IMR-90 (cell line): ENCODE results near the gene PAXX. TPM values are rescaled to one million over a fixed set of nuclear protein-coding genes. Genes with fewer than 3 reads are reported as not detected.

Experiments used
- ATAC-seq: fragments of 200-7000 bp; cut with Tn5 transposase; 2 replicates; pipeline ENCODE4 v1.9.1; 2020; ENCODE audit warnings: low read depth, mild to moderate bottlenecking, moderate library complexity
- BruUV-seq: library from RNA; stranded (reverse); fragments of 400-500 nt; replicated peaks from 2 replicates; lab custom pipeline; 2021; lab: Mats Ljungman, UMichigan
- CTCF ChIA-PET: fragments of 300-600 bp; formaldehyde crosslinking; extraction: SDS; loops from one replicate; lab custom pipeline; 2021; ENCODE audit warnings: antibody characterized with exemption; lab: Yijun Ruan, JAX
- POLR2A ChIA-PET: fragments of 300-600 bp; sonication (Branson Sonifier 250); formaldehyde crosslinking; loops from one replicate; lab custom pipeline; 2022; ENCODE audit warnings: antibody characterized with exemption; ENCODE audit not compliant: unreplicated experiment; lab: Charles Lee
- DNase-seq: peaks from one replicate; pipeline ENCODE4 v3.0.0; 2013
- H2AFZ ChIP-seq: replicated peaks from 2 replicates; pipeline ENCODE3; 2013; ENCODE audit warnings: low read length, mild to moderate bottlenecking; ENCODE audit not compliant: poor library complexity
- H2AK5ac ChIP-seq: 2 replicates; pipeline ENCODE4 v1.6.1; 2013; ENCODE audit warnings: low read depth, low read length, inconsistent platforms
- H2AK9ac ChIP-seq: replicated peaks from 2 replicates; pipeline ENCODE3; 2013; ENCODE audit warnings: mild to moderate bottlenecking, low read depth, low read length, moderate library complexity; ENCODE audit not compliant: poor library complexity
- H2BK120ac ChIP-seq: 2 replicates; pipeline ENCODE4 v1.6.1; 2013; ENCODE audit warnings: low read depth, low read length, inconsistent platforms
- H2BK15ac ChIP-seq: 3 replicates; pipeline ENCODE4 v1.6.1; 2013; ENCODE audit warnings: low read depth, low read length, inconsistent platforms
- H2BK20ac ChIP-seq: 2 replicates; pipeline ENCODE4 v1.6.1; 2013; ENCODE audit warnings: low read depth, mild to moderate bottlenecking, inconsistent platforms, low read length, moderate library complexity
- H2BK5ac ChIP-seq: 2 replicates; pipeline ENCODE4 v1.6.1; 2013; ENCODE audit warnings: mild to moderate bottlenecking, low read depth, low read length, inconsistent platforms; ENCODE audit not compliant: poor library complexity, severe bottlenecking
- H3K14ac ChIP-seq: replicated peaks from 2 replicates; pipeline ENCODE4 v1.6.1; 2013; ENCODE audit warnings: low read depth, low read length, inconsistent platforms
- H3K18ac ChIP-seq: 2 replicates; pipeline ENCODE4 v1.6.1; 2013; ENCODE audit warnings: low read depth, low read length, control low read depth
- H3K23ac ChIP-seq: 2 replicates; pipeline ENCODE4 v1.6.1; 2013; ENCODE audit warnings: low read depth, low read length, inconsistent platforms
- H3K27ac ChIP-seq: 2 replicates; pipeline ENCODE4 v1.5.1; 2013; ENCODE audit warnings: mild to moderate bottlenecking, control low read depth, low read length; ENCODE audit not compliant: insufficient read depth
- H3K27me3 ChIP-seq: 2 replicates; pipeline ENCODE4 v1.6.1; 2013; ENCODE audit warnings: low read length; ENCODE audit not compliant: control insufficient read depth, insufficient read depth
- H3K36me3 ChIP-seq: 2 replicates; pipeline ENCODE4 v1.6.1; 2013; ENCODE audit warnings: low read length, mixed read lengths; ENCODE audit not compliant: control insufficient read depth, insufficient read depth
- H3K4ac ChIP-seq: 2 replicates; pipeline ENCODE4 v1.6.1; 2013; ENCODE audit warnings: low read depth, low read length, inconsistent platforms
- H3K4me1 ChIP-seq: 2 replicates; pipeline ENCODE4 v1.6.1; 2013; ENCODE audit warnings: low read length, mixed read lengths; ENCODE audit not compliant: control insufficient read depth, insufficient read depth
- H3K4me2 ChIP-seq: 2 replicates; pipeline ENCODE4 v1.6.1; 2013; ENCODE audit warnings: low read depth, mild to moderate bottlenecking, control low read depth, low read length, moderate library complexity
- H3K4me3 ChIP-seq: 2 replicates; pipeline ENCODE4 v1.5.1; 2013; ENCODE audit warnings: low read depth, mild to moderate bottlenecking, control low read depth, low read length, moderate library complexity; ENCODE audit not compliant: insufficient read depth
- H3K56ac ChIP-seq: 2 replicates; pipeline ENCODE4 v1.6.1; 2013; ENCODE audit warnings: low read length, inconsistent platforms; ENCODE audit not compliant: insufficient read depth; ENCODE audit errors: extremely low read depth
- H3K79me1 ChIP-seq, 2 experiments: 2 replicates each; pipeline ENCODE4 v1.6.1; 2013; ENCODE audit warnings: low read length in 2 of 2, inconsistent platforms in 1 of 2, low read depth in 1 of 2
- H3K9ac ChIP-seq: 2 replicates; pipeline ENCODE4 v1.6.1; 2013; ENCODE audit warnings: low read depth, low read length, control low read depth
- H3K9me1 ChIP-seq: 2 replicates; pipeline ENCODE4 v1.6.1; 2013; ENCODE audit warnings: low read length, inconsistent platforms; ENCODE audit not compliant: insufficient read depth
- H3K9me3 ChIP-seq: 2 replicates; pipeline ENCODE4 v1.6.1; 2013; ENCODE audit warnings: low read length; ENCODE audit not compliant: control insufficient read depth, insufficient read depth
- H4K20me1 ChIP-seq: 2 replicates; pipeline ENCODE4 v1.6.1; 2013; ENCODE audit warnings: low read length, inconsistent platforms; ENCODE audit not compliant: insufficient read depth
- H4K5ac ChIP-seq: 2 replicates; pipeline ENCODE4 v1.6.1; 2013; ENCODE audit warnings: mild to moderate bottlenecking, low read depth, low read length, control low read depth
- H4K8ac ChIP-seq, 2 experiments: 2 replicates each; pipeline ENCODE4 v1.6.1; 2013; ENCODE audit warnings: low read depth in 2 of 2, low read length in 2 of 2, control low read depth in 1 of 2, inconsistent platforms in 1 of 2
- H4K91ac ChIP-seq: 2 replicates; pipeline ENCODE4 v1.6.1; 2013; ENCODE audit warnings: low read depth, low read length, inconsistent platforms; ENCODE audit not compliant: insufficient read depth
- CEBPB ChIP-seq: IDR thresholded peaks from 2 replicates; pipeline ENCODE4 v1.6.1; 2012; ENCODE audit warnings: low read depth, low read length, improper control_type of control experiment
- FOS ChIP-seq: fragments of 150-350 bp; IDR thresholded peaks from 2 replicates; pipeline ENCODE4 v1.6.1; 2016; ENCODE audit warnings: low read depth, low read length
- MAFK ChIP-seq: IDR thresholded peaks from 2 replicates; pipeline ENCODE4 v1.6.1; 2012; ENCODE audit warnings: low read depth, low read length, improper control_type of control experiment
- MAZ ChIP-seq: IDR thresholded peaks from 2 replicates; pipeline ENCODE4 v1.6.1; 2012; ENCODE audit warnings: low read depth, mild to moderate bottlenecking, low read length, improper control_type of control experiment, moderate library complexity, borderline replicate concordance
- MXI1 ChIP-seq: IDR thresholded peaks from 2 replicates; pipeline ENCODE4 v1.6.1; 2012; ENCODE audit warnings: low read depth, mild to moderate bottlenecking, low read length, moderate library complexity, borderline replicate concordance
- POLR2A ChIP-seq: IDR thresholded peaks from 2 replicates; pipeline ENCODE4 v1.6.1; 2012; ENCODE audit warnings: mild to moderate bottlenecking, low read depth, low read length
- RAD21 ChIP-seq: IDR thresholded peaks from 2 replicates; pipeline ENCODE4 v1.6.1; 2012; ENCODE audit warnings: low read length, improper control_type of control experiment
- RCOR1 ChIP-seq: IDR thresholded peaks from 2 replicates; pipeline ENCODE4 v1.6.1; 2012; ENCODE audit warnings: mild to moderate bottlenecking, low read length, improper control_type of control experiment; ENCODE audit not compliant: insufficient replicate concordance
- RFX5 ChIP-seq: IDR thresholded peaks from 2 replicates; pipeline ENCODE4 v1.8.0; 2012; ENCODE audit warnings: low read depth, mild to moderate bottlenecking, low read length, moderate library complexity
- SMC3 ChIP-seq: fragments of 150-350 bp; IDR thresholded peaks from 2 replicates; pipeline ENCODE4 v1.6.1; 2016; ENCODE audit warnings: low read depth, mild to moderate bottlenecking, antibody characterized with exemption, low read length, moderate library complexity
- WGBS, 2 experiments: methylation state at CpG; one replicate each; pipeline versions ENCODE4 v1.1.5 to v1.1.7; 2013; ENCODE audit warnings: missing lambda C conversion rate in 2 of 2; ENCODE audit not compliant: insufficient read length in 1 of 2; ENCODE audit errors: extremely low coverage in 2 of 2; 5-methylcytosine and 5-hydroxymethylcytosine counted together
- dilution Hi-C: fragments of 300-500 bp; cut with HindIII; formaldehyde crosslinking; loops from one replicate; pipeline ENCODE4 v1.14.3; 2018; ENCODE audit warnings: low sequenced_read_pairs; ENCODE audit not compliant: unreplicated experiment
- in situ Hi-C: fragments of 300-500 bp; cut with MboI; formaldehyde crosslinking; loops from 3 replicates; pipeline ENCODE4 v1.14.3; 2019; ENCODE audit warnings: low sequenced_read_pairs, inconsistent platforms, mixed read lengths
- intact Hi-C: fragments of 100-400 bp; cut with micrococcal nuclease; formaldehyde crosslinking; loops from 2 replicates; pipeline ENCODE4 v1.10.0; 2022
- polyA plus RNA-seq, 3 experiments: library from polyadenylated mRNA; depleted of rRNA; stranded (reverse); fragments of >200 nt; gene quantifications; 2 replicates each; pipeline ENCODE4 v1.2.3, GENCODE V29; 2012; ENCODE audit warnings: low replicate concordance in 1 of 3
- total RNA-seq: library from RNA; depleted of rRNA; stranded (reverse); fragments of >200 nt; gene quantifications from 2 replicates; pipeline ENCODE4 v1.2.3, GENCODE V29; 2012
- TF ChIP-seq, protein P1 (sequence below): fragments of 150-350 bp; IDR thresholded peaks from 2 replicates; pipeline ENCODE4 v1.6.1; 2017; ENCODE audit warnings: mild to moderate bottlenecking, antibody characterized with exemption, low read length, low read depth
- TF ChIP-seq, protein P2 (sequence below): conservative IDR thresholded peaks from 2 replicates; pipeline ENCODE4 v1.5.1; 2012; ENCODE audit warnings: mild to moderate bottlenecking, low read depth, low read length, improper control_type of control experiment

PAXX gene
- total and polyA plus RNA-seq, 2 of the 4 experiments (the other 2 are of a cell fraction), result 5.7 to 24.6 TPM

DNA sequence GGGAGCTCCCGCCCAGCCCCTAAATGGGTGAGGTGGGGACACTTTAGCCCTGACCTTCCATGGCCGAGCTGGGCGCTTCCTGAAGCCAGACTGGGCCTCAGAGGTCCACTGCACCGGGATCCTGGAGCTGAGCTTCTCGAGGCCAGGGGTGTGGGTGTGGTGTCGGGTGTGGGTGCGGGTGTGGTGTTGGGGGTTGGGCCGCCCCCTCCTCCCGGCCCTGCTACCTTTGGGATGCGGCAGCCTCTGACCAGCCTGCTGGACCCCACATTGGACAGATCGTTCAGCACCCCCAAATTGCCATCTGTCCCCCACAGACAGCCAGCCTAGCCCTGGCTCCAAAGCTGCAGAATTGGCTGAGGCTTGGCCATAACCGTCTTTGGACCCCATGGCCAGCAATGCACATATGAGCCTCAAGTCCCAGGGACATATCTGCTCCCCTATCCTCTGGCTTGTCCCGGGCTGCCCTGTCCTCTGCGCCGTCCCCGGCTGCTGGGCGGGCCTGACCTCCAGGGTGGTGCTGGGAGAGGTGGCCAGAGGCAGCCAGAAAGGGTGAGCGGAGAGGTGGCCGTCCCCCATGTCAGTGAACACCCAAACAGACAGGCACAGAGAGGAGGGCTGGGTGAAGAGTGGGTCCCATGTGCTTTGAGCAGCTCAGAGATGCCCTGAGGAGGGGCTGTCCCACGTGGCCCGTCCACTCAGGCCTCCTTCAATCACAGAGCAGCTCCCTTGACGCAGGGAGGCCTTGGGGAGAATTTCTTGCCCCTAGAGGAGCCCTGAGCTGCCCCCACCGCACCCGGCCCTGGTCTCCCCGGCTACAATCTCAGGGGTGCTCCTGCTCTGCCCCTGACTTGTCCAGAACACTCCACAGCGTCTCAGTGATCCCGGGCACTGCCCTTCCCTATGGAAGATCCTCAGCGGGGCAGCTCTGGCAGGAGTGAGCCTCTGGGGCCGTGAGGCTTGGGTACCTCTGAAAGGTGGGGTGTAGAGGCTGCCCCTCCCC lies 18.3 kb upstream of the PAXX start (continued):
- TF ChIP-seq RAD21 (no peak), MAZ (no peak)

DNA sequence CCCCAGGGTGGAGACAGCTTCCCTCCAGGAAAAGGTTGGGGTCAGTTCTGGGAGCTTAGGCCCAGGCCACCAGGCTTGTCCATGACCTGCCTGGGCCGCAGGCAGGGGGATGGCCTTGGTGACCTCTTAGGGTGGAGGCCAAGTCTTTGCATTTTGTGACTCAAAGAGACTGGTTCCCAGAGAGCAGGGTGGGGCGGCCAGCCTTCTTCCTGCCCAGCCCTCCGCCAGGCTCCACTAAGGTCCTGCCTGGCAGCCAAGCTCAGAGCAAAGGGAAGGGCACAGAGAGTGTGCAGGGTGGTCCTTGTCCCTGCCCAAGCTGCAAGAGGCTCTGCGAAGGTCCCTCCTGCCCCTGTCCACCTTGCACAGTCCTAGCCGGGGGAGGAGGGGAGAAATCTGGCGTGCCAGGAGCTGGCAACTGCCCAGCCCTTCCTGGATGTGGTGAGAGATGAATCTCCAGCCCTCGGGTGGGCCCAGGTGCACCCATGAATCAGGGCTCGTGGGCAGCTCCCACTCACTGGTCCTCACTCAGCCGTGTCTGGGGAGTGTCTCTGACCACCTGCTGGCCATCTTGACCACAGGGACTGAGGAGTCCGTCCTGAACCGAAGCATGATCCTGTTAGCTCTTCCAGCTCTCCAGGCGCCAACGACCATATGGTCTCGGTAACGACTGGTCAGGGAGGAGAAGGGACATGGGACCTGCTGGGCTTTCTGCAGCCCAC lies 17.2 kb upstream of the PAXX start:
- H3K27me3 ChIP-seq, result peaks cover 16% of the 10 kb centered on the region; the same call in 1 of the 2 replicates
- H3K9ac ChIP-seq, result no peak overlapping the region
- peaks cover 7% of the 10 kb centered on the region; the same call in 1 of the 2 replicates for H3K4me1 ChIP-seq
- H3K79me1 ChIP-seq, result no peaks in the 10 kb centered on the region
- H3K56ac ChIP-seq, result no peak overlapping the region
- H3K23ac ChIP-seq, result no peak overlapping the region
- no peak overlapping the region for H2AK5ac ChIP-seq
- H4K20me1 ChIP-seq, result no peaks in the 10 kb centered on the region
- no peak overlapping the region for H3K4me3 ChIP-seq
- in situ Hi-C loops (no loop called here), dilution Hi-C loops (no loop called here), intact Hi-C loops (no loop called here)
- CTCF ChIA-PET, result no interaction called here
- H2AK9ac ChIP-seq, result no peak overlapping the region
- peak overlapping the region; percentile 21 for H2AFZ ChIP-seq
- WGBS, 2 experiments, result 77% methylated on average over 4 of the region's 15 CpGs; no CpG with 5 or more reads in 1 of the 2 experiments
- no peak overlapping the region for H4K8ac ChIP-seq
- no peaks in the 10 kb centered on the region for H3K9me3 ChIP-seq
- H4K5ac ChIP-seq, result no peak overlapping the region
- POLR2A ChIA-PET, result no interaction called here
- no peak overlapping the region for H2BK20ac ChIP-seq
- no peaks in the 10 kb centered on the region for H3K36me3 ChIP-seq
- H2BK15ac ChIP-seq, result no peak overlapping the region
- ATAC-seq (no peak), DNase-seq (no peak)
- H2BK5ac ChIP-seq, result no peak overlapping the region
- no peak overlapping the region for H3K4ac ChIP-seq
- H4K91ac ChIP-seq, result no peak overlapping the region
- H3K14ac ChIP-seq, result no peak overlapping the region
- H3K9me1 ChIP-seq, result no peaks in the 10 kb centered on the region
- no peak overlapping the region for H2BK120ac ChIP-seq
- H3K18ac ChIP-seq, result no peak overlapping the region
- H3K4me2 ChIP-seq, result no peak overlapping the region
- BruUV-seq, result no TSS peak
- no peak overlapping the region for H3K27ac ChIP-seq
- TF ChIP-seq SMC3, result no peak
- no peak for TF ChIP-seq MXI1
- no peak for TF ChIP-seq FOS
- no peak for TF ChIP-seq MAZ
- TF ChIP-seq, protein P1, sequence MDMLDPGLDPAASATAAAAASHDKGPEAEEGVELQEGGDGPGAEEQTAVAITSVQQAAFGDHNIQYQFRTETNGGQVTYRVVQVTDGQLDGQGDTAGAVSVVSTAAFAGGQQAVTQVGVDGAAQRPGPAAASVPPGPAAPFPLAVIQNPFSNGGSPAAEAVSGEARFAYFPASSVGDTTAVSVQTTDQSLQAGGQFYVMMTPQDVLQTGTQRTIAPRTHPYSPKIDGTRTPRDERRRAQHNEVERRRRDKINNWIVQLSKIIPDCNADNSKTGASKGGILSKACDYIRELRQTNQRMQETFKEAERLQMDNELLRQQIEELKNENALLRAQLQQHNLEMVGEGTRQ, result no peak
- no peak for TF ChIP-seq CEBPB
- no peak for TF ChIP-seq MAFK
- TF ChIP-seq RFX5, result no peak
- no peak for TF ChIP-seq POLR2A
- no peak for TF ChIP-seq RCOR1
- TF ChIP-seq RAD21, result no peak
- TF ChIP-seq, protein P2, sequence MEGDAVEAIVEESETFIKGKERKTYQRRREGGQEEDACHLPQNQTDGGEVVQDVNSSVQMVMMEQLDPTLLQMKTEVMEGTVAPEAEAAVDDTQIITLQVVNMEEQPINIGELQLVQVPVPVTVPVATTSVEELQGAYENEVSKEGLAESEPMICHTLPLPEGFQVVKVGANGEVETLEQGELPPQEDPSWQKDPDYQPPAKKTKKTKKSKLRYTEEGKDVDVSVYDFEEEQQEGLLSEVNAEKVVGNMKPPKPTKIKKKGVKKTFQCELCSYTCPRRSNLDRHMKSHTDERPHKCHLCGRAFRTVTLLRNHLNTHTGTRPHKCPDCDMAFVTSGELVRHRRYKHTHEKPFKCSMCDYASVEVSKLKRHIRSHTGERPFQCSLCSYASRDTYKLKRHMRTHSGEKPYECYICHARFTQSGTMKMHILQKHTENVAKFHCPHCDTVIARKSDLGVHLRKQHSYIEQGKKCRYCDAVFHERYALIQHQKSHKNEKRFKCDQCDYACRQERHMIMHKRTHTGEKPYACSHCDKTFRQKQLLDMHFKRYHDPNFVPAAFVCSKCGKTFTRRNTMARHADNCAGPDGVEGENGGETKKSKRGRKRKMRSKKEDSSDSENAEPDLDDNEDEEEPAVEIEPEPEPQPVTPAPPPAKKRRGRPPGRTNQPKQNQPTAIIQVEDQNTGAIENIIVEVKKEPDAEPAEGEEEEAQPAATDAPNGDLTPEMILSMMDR, result no peak
